Ectodermal cell (in vitro differentiated cells): Measurements from ENCODE around the gene HSPA12A.

Experiments used
- H3K27ac ChIP-seq: 2 replicates; pipeline ENCODE4 v1.7.0; 2013; ENCODE audit warnings: mild to moderate bottlenecking, low read depth, low read length; ENCODE audit not compliant: insufficient read depth, poor library complexity, severe bottlenecking
- H3K27me3 ChIP-seq: 2 replicates; pipeline ENCODE4 v1.7.0; 2013; ENCODE audit warnings: mild to moderate bottlenecking, low read length; ENCODE audit not compliant: insufficient read depth, control insufficient read depth, poor library complexity, severe bottlenecking
- H3K36me3 ChIP-seq: one replicate; pipeline ENCODE4 v1.7.0; 2013; ENCODE audit warnings: low read length; ENCODE audit not compliant: control insufficient read depth, insufficient read depth
- H3K4me1 ChIP-seq: one replicate; pipeline ENCODE4 v1.7.0; 2013; ENCODE audit warnings: low read length; ENCODE audit not compliant: control insufficient read depth, insufficient read depth
- H3K4me3 ChIP-seq: 2 replicates; pipeline ENCODE4 v1.7.0; 2013; ENCODE audit warnings: low read depth, low read length, control low read depth; ENCODE audit not compliant: insufficient read depth
- H3K9me3 ChIP-seq: 2 replicates; pipeline ENCODE4 v1.7.0; 2013; ENCODE audit warnings: mild to moderate bottlenecking, low read length, moderate library complexity; ENCODE audit not compliant: control insufficient read depth
- WGBS, 2 experiments: methylation state at CpG; one replicate each; pipeline ENCODE4 v1.1.7; 2013; ENCODE audit warnings: missing lambda C conversion rate in 2 of 2; 5-methylcytosine and 5-hydroxymethylcytosine counted together

HSPA12A gene

DNA sequence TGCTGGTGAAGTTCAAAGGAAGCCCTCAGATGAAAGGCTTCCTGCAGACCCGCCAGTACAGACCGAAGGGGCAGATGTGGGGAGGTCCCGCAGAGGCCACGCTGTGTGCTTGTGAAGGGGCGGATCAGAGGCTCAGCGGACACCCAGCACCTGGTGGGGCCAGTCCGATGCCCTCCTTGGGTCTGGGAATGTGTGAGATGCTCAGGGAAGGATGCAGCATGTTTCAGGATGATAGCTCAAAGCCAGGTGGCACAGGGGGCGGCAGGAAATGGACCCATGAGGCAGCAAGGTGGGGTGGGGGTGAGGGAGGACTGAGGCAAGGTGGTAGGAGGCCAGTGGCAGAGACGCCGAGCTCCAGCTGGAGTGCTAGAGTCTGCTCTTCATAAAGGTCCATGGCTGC lies 27.9 kb upstream of the HSPA12A start:
- Histone ChIP-seq H3K36me3 (no peaks in the 10 kb centered on the region), H3K4me1 (peaks cover 6% of the 10 kb centered on the region), H3K27me3 (no peaks in the 10 kb centered on the region), H3K9me3 (no peaks in the 10 kb centered on the region), H3K27ac (no peak overlapping the region), H3K4me3 (no peak overlapping the region)
- WGBS, 2 experiments: 93 to 95% methylated on average over 10 of the region's 10 CpGs

GRCh38 chr10:116769791-116770190 lies 27.4 kb upstream of the HSPA12A start:
- no peaks in the 10 kb centered on the region for H3K27me3 ChIP-seq
- H3K4me3 ChIP-seq: no peak overlapping the region
- 92 to 94% methylated on average over 8 of the region's 8 CpGs for WGBS, 2 experiments
- H3K36me3 ChIP-seq: no peaks in the 10 kb centered on the region
- H3K27ac ChIP-seq: no peak overlapping the region
- H3K4me1 ChIP-seq: peaks cover 6% of the 10 kb centered on the region
- H3K9me3 ChIP-seq: no peaks in the 10 kb centered on the region

GRCh38 chr10:116769368-116769767 lies 27.0 kb upstream of the HSPA12A start:
- H3K4me1 ChIP-seq: peaks cover 6% of the 10 kb centered on the region
- H3K36me3 ChIP-seq: no peaks in the 10 kb centered on the region
- H3K27me3 ChIP-seq: no peaks in the 10 kb centered on the region
- no peak overlapping the region for H3K4me3 ChIP-seq
- no peaks in the 10 kb centered on the region for H3K9me3 ChIP-seq
- 93 to 96% methylated on average over 7 of the region's 7 CpGs for WGBS, 2 experiments
- no peak overlapping the region for H3K27ac ChIP-seq

DNA sequence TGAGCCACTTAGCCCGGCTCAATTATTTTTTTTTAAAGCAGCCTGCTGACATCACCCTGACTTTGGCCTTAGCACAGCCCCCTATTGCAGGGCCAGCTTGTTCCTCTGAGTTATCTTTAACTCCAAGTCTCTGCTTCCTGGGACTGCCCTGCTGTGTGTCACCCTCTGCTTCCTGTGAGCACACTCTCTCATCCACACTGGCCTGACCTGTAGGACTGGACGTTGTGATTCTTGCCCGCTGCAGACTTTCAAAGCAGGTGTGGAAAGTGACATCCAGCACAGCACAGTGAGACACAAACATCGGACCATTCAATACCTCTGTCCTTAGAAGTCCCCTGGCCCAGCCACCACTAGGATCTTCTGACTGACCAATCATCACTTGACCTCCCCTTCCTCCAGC lies 26.4 kb upstream of the HSPA12A start:
- Histone ChIP-seq H3K4me1 (peaks cover 6% of the 10 kb centered on the region), H3K27ac (no peak overlapping the region), H3K36me3 (no peaks in the 10 kb centered on the region), H3K27me3 (no peaks in the 10 kb centered on the region), H3K9me3 (no peaks in the 10 kb centered on the region), H3K4me3 (no peak overlapping the region)
- WGBS, 2 experiments: 93 to 95% methylated on average over 4 of the region's 4 CpGs

DNA sequence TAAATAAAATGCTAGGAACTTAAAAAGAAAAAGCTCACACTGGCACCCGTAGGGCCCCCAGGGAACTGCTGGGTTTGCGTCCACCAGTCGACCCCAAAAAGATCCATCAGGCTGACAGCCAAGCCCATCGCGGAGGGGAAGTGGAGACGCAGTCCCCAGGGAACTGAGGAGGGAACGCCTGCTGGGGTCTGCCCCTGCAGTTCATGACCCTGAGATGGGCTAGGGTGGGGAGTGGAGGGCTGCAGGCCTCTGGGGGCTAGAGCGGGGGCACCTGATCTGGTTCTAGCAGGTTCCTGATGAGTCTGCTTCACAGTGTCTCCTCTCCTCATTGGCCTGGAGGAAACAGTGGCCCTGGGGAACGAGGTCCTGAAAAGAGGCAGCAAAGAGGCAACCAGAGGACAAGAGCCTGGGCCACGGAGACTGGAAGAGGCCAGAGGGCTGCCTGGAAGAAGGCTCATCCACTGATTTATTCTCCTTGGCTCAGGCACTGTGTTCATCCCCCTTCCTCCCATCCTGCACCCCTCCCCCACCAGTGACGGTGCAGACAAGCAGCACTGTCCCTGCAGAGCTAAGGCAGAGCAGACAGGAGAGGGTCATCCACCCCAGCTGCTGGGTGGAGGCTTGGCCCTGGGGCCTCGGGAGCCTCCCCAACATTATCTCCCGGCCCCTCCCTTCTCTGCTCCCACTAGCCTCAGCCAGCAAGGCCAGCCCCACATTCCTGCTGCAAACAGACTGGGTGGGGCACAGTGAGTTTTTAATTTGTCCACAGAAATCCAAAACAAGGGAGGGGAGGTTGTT lies 24.7 kb upstream of the HSPA12A start:
- Histone ChIP-seq H3K4me3 (no peak overlapping the region), H3K27ac (no peak overlapping the region), H3K27me3 (no peaks in the 10 kb centered on the region), H3K36me3 (no peaks in the 10 kb centered on the region), H3K9me3 (no peaks in the 10 kb centered on the region), H3K4me1 (peaks cover 6% of the 10 kb centered on the region)
- WGBS, 2 experiments: 64 to 75% methylated on average over 13 of the region's 13 CpGs

DNA sequence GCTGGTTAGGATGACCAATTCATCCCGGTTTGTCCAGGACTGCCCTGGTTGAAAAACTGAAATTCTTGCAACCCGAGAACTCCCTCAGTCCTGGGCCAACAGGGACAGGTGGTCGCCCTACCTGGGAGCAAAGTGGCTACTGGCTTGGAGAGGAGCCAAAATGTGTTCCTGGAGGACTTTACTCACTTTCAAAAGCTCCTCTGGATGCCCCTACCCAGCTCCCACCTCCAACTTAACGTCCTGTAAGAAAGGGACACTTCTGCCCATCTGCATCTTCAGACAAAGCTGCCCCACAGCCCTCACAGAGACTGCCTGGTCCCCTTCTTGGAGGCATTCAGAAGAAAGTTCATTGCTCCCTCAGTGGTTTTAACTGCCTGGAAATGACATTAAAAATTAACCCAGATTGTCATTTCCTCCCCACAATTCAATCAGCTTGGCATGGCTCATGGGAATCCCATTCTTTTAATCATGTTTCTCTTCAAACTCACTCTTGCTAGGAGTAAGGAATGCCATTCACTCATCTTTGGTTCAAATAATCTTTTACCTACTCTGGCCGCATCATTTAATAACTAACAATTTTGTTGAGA lies 24.0 kb upstream of the HSPA12A start:
- Histone ChIP-seq H3K4me1 (peaks cover 6% of the 10 kb centered on the region), H3K9me3 (no peaks in the 10 kb centered on the region), H3K36me3 (no peaks in the 10 kb centered on the region), H3K27me3 (no peaks in the 10 kb centered on the region), H3K4me3 (no peak overlapping the region), H3K27ac (no peak overlapping the region)
- WGBS, 2 experiments: 90 to 92% methylated on average over 5 of the region's 5 CpGs

DNA sequence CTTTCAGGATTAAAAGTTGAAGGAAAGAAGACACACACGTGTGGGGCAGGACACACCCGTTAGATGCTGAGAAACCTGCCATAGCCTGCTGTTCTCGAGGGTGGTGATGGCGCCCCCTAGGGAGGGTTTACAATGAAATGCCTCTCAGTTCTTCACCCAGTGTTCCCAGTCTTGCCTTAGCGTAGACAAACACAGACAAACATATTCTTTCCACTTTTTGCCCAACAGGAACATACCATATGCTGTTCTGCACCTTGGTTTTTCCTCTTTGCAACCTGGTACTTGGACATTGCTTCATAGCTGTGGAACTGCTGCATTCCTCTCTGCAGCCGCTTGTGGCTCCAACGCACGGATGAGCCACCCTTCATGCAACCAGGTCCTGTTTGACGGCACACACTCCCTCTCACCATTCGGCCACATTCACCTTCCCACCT lies 23.3 kb upstream of the HSPA12A start:
- WGBS, 2 experiments: 68 to 78% methylated on average over 10 of the region's 10 CpGs
- Histone ChIP-seq H3K9me3 (no peaks in the 10 kb centered on the region), H3K27me3 (no peaks in the 10 kb centered on the region), H3K36me3 (no peaks in the 10 kb centered on the region), H3K4me3 (no peak overlapping the region), H3K27ac (no peak overlapping the region), H3K4me1 (peaks cover 6% of the 10 kb centered on the region)

DNA sequence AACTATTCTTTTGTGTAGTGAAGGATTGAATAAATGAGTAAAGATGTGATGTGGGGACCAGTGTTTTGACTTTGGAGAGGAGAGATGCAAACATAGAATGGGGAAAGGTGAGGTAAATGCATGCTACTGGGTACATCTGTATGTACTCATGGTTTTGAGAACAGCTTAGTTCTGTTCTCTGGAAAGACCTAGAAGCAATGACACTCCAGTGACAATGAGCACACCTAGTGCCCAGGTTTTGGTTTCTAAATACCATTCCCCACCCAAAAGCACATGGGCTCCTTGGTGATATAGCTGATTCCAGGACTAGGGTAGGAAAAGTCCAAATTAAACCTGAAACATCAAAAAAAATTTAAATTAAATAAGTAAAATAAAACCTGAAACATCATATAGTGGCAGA lies 22.6 kb upstream of the HSPA12A start:
- Histone ChIP-seq H3K4me1 (no peaks in the 10 kb centered on the region), H3K27me3 (no peaks in the 10 kb centered on the region), H3K9me3 (no peaks in the 10 kb centered on the region), H3K4me3 (no peak overlapping the region), H3K27ac (no peak overlapping the region), H3K36me3 (no peaks in the 10 kb centered on the region)

GRCh38 chr10:116763440-116763839 lies 21.1 kb upstream of the HSPA12A start:
- no peaks in the 10 kb centered on the region for H3K9me3 ChIP-seq
- no peaks in the 10 kb centered on the region for H3K36me3 ChIP-seq
- H3K27ac ChIP-seq: no peak overlapping the region
- WGBS, 2 experiments: 96% methylated on average over 2 of the region's 2 CpGs
- H3K4me1 ChIP-seq: no peaks in the 10 kb centered on the region
- no peak overlapping the region for H3K4me3 ChIP-seq
- no peaks in the 10 kb centered on the region for H3K27me3 ChIP-seq

GRCh38 chr10:116761883-116762282 lies 19.5 kb upstream of the HSPA12A start:
- WGBS, 2 experiments: 90 to 92% methylated on average over 5 of the region's 5 CpGs
- no peak overlapping the region for H3K27ac ChIP-seq
- no peak overlapping the region for H3K4me3 ChIP-seq
- H3K27me3 ChIP-seq: no peaks in the 10 kb centered on the region
- H3K4me1 ChIP-seq: no peaks in the 10 kb centered on the region
- no peaks in the 10 kb centered on the region for H3K9me3 ChIP-seq
- no peaks in the 10 kb centered on the region for H3K36me3 ChIP-seq
